GM18511 (cell line): ENCODE results near the gene GNAI3.

Experiments used
- ATAC-seq: cut with Tn5 transposase; IDR thresholded peaks from one replicate; pipeline ENCODE4 v1.9.1; 2021; ENCODE audit warnings: mild to moderate bottlenecking, moderate library complexity; ENCODE audit not compliant: unreplicated experiment

The GNAI3 gene

DNA sequence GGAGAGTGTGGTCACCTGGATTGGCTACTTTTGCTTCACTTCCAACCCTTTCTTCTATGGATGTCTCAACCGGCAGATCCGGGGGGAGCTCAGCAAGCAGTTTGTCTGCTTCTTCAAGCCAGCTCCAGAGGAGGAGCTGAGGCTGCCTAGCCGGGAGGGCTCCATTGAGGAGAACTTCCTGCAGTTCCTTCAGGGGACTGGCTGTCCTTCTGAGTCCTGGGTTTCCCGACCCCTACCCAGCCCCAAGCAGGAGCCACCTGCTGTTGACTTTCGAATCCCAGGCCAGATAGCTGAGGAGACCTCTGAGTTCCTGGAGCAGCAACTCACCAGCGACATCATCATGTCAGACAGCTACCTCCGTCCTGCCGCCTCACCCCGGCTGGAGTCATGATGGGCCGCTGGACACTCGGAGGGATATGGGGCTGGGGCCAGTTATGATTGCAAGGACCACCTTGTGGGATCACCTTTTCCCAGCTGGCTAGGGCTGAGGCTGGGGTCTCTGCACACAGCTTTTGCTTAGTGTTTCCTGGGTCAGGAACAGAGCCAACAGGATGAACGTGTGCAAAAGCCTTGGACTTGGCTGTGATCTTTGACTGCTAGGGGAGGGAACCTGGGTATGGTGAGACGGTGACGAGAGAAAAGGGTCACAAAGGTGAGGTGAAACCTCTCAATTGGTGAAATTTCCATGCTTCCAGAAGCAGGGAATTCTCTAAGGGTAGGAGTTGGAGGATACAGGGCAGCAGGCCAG lies 4.3 kb upstream of the GNAI3 start:
- ATAC-seq = no peak

DNA sequence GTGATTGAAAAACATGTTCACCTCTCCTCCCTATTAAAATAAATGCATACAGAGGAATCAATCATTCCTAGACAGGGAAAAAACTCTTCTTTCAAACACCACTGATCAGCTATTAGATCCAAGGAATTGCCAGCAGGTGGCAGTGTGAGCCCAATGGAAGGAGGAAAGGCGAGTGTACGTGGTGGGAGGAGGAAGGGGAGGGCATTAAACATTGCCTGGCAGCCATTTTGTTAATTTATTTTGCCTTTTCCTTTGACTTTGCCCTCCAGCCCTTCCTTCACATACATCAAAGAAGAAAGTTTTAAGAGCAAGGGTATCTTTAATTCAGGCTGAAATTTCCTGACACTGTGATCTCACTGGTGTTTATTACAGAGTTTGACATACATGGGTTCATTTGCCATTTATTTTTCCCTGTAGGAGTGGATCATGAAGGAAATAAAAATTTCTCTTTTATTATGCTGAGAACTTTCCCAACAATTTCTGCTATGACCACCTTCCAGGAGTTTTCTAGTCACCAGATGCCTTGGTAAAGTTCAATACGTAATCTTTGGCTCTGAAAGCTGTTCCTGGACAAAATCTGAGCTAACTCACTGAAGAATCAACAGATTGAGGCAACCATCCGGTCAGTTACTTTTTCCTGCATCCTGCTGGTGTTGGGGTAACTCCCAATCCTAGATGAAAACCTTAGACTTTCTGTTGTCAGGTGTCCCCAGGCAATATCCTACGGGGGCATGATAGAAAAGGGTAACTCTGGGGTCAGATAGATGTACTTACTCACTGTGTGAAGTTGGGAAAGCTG lies 1.9 kb upstream of the GNAI3 start:
- ATAC-seq = no peak

DNA sequence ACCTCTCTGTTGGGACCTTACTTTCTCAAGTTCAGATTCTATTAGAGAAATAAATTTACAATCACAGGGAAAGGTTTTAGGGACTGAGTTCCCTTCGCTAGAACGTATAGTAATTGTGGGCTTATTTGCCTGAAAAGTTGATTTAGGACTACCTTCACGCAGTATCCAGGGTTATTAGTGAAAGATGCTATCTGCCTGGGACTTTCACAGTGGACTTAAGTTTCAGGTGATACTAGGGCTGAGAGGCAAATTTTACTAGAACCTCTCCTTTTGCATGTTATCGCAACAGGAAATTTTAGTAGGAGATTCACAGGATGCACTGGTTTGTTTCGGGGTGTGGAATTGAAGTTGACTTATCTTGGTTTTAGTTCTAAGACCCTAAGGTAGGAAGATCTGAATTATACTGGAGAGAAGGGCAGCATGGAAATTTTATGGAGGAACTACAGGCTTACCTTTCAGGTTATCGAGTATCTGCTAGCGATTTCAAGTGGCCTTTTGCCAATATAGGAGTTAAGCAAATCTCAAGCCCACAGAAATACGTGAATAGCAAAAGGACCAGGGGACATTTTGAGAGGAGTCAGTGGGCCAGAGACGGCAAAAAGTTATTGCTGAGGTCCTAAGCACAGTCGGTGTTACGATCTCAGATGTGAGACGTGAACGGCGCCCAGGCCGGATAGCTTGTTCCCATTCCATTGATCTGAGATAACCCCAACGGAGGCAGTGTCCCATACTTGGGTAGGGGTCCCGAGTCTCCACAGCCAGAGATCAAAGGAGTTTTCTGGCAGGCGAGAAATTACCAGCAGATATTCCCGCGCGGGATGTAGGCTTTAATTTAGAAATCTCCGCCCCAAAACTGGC lies 723 bp upstream of the GNAI3 start:
- peak; percentile 23 for ATAC-seq

DNA sequence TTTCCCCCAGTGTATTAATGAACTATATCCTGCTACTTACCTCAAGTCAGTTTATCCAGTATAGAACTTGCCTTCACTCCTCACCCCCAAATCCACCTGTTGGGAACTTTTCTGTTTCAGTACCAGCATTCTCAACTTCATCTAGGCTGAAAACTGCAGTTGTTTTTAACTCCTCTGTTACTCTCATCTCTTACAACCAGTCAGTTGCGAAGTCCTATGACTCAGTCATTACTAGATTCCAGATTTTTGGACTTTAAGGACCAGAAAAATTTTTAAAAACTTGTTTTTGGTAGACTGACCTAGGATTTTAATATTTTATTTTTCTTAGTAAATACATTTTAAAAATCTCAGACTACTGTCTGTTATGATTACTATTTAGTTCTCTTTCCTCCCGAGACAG lies 8.1 kb downstream of the GNAI3 start:
- ATAC-seq = no peak

DNA sequence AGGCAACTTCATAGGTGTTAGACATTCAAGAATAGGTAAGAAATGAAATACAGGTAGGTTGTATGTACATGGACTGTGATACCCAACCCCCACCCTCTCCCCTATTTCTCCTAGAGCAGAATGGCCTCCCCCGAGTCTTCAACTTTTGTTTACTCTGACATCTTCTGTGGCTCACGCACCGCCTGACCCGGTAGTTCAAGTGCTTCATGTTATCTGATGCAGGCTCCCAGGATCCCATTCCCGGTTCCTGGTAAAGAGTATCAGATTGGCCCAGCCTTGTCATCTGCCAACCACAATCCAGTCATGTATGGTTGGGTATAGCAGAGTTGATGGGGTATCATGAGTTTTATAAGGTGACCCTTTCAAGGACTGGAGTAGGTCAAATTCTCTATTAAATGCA lies 9.1 kb downstream of the GNAI3 start:
- ATAC-seq = no peak

DNA sequence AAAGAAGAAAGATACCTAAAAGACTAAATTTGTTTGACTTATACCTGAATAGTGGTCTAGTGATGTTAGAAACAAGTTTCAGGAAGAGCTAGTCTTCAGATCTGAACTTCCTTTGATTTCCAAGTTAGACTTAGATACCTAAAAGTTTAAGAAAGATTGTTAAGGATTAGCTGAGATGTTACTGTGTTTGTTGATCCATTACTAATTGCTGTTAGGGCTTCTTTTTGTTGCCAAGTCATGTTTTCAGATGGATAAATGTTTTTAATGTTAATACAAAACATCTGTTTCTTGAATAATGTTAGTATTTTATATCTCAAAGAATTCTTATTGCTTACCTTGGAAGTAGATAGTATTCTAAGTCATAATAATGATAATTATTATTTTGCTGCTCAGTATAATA lies 11.6 kb downstream of the GNAI3 start:
- ATAC-seq = no peak

DNA sequence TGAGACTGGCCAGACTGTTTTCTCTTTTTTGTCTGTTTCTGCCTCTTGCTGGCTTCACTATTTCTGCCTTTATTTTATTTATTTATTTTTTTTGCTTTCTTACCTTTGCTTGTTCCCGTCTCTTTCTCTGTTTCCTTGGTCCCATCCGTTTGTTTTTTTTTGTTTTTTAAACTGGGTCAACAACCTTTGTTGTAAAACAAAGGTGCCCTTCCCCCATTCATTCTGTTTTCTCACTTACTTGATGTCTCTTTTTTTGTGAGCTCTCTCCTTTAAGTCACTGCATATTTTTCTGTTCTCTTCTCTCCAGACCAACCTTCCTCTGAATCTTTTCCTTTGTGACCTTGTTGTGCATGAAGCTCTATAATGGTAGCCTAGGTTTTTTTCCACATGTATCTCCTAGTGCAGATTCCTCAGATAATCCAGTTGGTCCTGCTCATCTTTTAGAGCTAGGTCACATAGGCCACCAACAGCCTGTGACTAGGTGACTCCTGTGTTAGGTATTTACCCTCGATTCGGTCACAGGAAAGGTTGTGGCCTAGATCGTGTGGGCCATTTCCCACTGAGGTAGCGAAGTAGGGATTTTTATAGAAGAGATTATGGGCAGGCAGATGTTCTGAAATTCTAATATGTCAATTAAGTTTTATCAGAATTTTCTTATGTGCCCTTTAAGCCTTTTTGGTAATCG lies 15.9 kb downstream of the GNAI3 start:
- no peak for ATAC-seq

DNA sequence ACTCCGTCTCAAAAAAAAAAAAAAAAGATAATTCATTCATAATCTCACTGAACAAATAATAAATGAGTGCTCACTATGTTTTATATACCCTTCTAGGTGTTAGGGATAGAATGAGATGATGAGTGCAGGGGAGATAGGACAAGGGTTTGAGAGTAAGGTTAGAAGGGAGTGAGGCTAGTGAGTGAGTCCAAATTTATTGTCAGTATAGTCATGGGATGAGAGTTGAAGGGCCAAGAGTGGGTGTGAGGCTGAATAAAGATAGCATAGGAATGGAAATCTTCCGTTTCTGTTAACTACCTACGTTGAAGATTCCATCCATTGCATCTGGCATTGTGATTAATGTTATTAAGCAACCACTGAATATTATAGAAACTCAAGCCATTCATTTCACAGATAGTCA lies 16.8 kb downstream of the GNAI3 start:
- ATAC-seq = no peak

DNA sequence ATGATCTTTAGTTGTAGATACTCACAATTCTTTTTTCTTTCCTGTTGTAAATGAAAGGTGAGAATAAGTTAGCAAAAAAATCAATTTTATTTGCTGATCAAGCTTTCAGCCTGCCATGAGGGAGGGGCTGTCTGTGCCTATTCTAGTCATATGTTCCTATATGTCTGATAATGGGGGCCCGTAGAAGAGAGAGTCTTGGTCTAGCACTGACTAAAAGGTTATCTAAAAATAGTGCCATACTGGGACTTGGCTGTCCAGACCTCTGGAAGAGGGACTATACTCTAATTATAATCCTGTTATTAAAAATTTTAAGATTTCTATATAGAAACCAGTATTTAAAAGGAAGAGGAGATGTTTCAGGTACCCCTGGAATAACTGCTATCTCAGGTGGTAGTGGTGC lies 18.6 kb downstream of the GNAI3 start:
- no peak for ATAC-seq

DNA sequence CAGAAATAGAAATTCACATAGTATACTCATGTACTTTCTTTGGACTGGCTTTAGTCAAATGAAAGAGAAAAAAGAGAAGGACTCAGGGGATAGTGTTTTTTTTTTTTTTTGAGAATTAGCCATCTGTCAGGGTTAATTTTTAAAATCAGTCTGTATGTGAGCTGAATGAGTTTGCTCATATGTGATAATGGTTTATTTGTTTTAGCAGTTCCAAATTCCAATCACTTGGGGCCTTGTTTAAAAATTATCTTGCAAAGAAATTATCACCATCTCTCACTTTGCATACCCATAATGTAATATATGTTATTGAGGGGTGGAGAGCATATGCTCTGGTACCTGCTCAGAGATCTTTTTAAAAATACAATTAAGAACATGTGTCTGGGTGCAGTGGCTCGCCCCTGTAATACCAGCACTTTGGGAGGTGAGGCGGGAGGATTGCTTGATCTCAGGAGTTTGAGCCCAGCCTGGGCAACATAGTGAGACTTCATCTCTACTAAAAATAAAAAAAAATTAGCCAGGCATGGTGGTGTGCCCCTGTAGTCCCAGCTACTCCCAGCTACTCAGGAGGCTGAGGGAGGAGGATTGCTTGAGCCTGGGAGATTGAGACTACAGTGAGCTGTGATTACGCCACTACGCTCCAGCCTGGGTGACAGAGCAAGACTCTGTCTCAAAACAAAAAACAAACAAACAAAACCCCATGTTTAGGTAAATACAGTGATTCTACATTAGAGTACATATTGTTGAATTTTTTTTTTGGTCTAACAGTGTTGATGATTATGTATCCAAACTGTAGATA lies 19.7 kb downstream of the GNAI3 start:
- no peak for ATAC-seq

DNA sequence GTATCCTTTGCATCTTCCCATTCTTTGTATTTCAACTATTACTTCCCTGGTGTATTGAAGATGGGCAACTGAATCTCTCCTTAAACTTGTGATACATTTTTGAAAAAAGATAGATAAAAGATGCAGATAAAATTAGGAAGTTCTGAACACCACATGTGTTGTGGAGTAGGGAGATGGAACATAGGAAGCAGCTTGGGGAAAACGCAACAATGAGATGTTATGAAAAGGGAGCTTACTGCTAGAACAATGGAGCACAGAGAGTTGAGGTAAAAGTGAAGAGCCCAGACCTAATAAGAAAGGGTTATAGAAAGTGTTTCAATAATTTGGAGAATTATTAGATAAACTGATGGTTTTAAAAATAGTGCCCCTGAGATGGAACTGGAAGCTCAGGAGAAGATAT lies 20.9 kb downstream of the GNAI3 start:
- no peak for ATAC-seq

DNA sequence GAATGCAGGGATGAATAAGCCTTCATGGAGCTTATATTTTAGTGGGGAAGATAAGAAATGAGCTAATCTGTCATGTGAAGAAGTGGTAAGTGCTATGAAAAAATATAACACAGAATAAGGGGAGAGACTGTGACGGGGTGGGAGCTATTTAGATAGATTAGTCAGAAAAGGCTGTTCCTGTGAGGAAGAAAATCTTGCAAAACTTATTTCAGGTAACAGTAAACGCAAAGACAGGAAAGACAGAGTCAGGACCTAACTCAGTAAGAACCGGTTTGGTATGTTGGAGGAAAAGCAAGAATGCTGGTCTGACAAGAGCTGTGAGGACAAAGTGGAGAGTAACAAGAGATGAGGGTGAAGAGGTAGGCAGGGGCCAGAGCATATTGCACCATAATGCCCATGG lies 22.0 kb downstream of the GNAI3 start:
- ATAC-seq = no peak

DNA sequence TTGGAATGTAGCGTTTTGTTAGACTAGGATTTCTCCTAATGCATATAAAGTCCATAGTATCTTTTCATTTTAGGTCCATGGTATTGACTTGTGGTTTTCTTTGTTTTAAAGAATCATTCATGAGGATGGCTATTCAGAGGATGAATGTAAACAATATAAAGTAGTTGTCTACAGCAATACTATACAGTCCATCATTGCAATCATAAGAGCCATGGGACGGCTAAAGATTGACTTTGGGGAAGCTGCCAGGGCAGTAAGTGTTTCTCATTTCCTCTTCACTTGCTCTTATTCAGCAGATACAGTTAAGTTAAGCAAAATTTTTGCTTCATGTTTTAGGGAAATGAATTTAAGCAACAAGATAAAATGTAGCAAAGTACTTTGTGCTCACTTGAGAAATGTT lies 25.4 kb downstream of the GNAI3 start:
- no peak for ATAC-seq

DNA sequence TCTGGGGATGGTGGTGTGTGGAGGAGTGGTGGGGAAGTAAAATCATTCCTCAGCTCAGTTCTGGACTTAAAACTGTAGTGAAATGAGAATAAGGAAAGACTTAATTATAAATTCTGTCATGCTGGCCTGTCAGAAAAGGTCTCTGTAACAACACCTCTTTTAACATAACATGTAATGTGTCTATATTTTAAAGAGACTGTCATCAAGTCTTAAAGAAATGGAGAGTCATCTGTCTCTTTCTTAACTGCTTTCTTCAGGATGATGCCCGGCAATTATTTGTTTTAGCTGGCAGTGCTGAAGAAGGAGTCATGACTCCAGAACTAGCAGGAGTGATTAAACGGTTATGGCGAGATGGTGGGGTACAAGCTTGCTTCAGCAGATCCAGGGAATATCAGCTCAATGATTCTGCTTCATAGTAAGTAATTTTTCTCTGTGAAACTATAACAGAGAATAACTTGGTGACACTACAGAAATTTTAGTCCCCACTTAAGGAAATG lies 30.6 kb downstream of the GNAI3 start:
- ATAC-seq = no peak

DNA sequence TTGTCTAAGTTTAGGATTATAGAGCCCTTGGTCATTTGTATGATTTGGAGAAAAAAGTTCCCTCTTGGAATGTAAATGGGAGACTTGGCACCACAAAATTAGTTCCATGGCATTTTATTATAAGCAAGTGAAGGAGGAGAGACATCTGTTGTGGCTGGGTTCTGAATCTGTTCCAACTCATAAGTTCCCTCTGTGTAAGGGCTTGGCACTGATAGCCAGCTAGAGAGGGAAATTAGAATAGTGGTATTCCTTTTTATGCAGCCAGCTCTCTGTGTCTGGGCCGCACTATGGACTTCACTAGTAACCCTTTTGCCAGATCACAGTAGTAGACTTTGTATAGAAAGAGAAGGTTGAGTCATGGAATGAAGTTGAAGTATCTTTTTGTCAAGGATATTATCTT lies 31.1 kb downstream of the GNAI3 start:
- ATAC-seq = no peak

DNA sequence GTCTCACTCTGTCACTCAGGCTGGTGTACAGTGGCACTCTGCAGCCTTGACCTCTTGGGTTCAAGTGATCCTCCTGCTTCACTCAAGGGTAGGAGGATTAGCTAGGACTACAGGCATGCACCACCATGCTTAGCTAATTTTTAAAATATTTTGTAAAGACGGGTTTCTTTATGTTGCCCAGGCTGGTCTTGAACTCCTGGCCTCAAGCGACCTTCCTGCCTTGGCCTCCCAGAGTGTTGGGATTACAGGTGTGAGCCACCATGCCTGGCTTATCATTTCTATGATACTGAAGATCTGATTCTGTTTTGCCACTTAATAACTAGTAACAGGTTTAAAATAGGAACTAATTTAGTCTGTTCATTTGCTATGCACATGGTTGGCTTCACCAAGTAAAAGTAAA lies 33.6 kb downstream of the GNAI3 start:
- ATAC-seq = no peak

DNA sequence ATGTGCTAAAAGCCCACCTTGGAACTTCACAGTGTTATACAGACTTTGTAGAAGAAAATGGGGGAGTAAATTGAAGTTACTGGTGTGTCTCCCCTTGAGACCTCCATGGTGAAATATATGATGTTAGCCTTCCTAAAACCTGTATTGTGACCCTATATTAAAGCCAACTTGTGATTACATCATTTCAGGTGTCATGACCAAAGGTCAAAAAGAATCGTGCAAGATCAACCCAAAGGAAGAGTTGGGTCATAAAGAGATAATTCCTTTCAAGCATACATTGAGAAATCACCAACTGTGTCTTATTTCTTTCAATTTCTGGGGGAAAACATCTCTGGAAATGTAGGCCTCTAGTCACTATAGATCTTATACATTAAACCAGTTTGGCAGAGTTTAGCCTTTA lies 36.4 kb downstream of the GNAI3 start:
- ATAC-seq = no peak

DNA sequence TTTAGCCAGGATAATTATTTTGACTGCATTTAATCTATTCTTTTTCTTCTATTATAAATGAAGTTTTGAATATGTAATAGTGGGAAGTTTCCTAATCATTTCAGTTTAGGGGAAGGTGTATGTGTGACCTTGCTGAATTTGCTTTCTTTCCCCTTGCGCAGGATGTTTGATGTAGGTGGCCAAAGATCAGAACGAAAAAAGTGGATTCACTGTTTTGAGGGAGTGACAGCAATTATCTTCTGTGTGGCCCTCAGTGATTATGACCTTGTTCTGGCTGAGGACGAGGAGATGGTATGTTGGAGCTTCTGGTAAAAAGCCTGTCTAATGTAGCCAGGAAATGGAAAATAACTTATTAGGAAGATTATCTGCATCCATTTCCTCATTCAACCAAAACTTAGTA lies 37.6 kb downstream of the GNAI3 start:
- no peak for ATAC-seq

DNA sequence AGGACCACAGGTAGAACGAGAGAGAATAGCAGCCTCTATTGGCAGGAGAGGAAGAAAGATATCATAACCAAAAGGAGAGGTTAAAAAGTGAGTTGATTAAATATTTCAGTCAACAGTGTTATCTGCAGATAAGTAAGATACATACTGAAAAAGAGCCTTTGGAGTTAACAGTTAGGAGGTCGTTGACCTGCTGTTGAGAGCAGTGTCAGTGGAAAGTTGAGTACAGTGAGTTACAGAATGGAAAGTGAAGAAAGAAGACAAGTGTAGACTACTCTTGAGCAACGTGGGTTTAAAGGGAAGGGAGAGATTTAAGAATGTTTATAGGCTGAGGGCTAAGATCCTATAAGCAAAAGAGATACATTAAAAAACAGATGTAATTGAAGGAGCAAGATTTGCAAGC lies 40.8 kb downstream of the GNAI3 start:
- ATAC-seq = no peak

DNA sequence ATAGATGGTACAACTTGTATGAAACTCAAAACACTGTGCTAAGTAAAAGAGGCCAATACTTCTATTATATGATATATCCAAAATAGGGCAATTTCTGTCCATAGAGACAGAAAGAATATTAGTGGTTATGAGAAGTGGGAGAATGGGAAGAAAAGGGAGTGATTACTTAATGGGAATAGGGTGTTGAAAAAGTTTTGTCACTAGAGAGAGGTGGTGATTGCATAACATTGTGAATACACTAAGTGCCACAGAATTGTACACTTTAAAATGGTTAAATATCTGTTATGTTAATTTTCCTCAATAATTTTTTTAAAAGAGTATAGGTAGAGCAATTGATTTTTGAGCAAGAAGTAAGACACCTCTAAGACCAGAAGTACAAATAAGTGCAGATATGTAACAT lies 41.3 kb downstream of the GNAI3 start:
- ATAC-seq = no peak
